Heart left ventricle (tissue), 16 donors: ENCODE results near the gene HCFC2. TPM values are rescaled to one million over a fixed set of nuclear protein-coding genes. Genes with fewer than 3 reads are reported as not detected.
A peak's percentile ranks its signal among the peaks of the same experiment; 100 is the strongest.

Experiments
- ATAC-seq, 4 donors: fragments of 200-7000 bp; cut with Tn5 transposase; one replicate each; pipeline ENCODE4 v1.9.1; 2020 to 2022; ENCODE audit warnings: moderate library complexity in 4 of 4, mild to moderate bottlenecking in 3 of 4, moderate number of reproducible peaks in 1 of 4
- DNase-seq, 5 donors: peaks; one replicate each; pipeline ENCODE4 v3.0.0-alpha.2; 2020
- H3K27ac ChIP-seq, 12 donors: fragments of 200-600 bp; sonication (generic) in 4 of 12; one replicate each; pipeline versions ENCODE4 v1.5.0 to v1.8.0; 2016 to 2022; ENCODE audit warnings: mild to moderate bottlenecking in 2 of 12
- H3K27me3 ChIP-seq, 9 donors: fragments of 200-600 bp; sonication (generic) in 2 of 9; one replicate each; pipeline versions ENCODE4 v1.5.1 to v1.8.0; 2016 to 2022; ENCODE audit warnings: mild to moderate bottlenecking in 3 of 9
- H3K36me3 ChIP-seq, 9 donors: fragments of 200-600 bp; sonication (generic) in 2 of 9; one replicate each; pipeline versions ENCODE4 v1.5.0 to v1.8.0; 2018 to 2022; ENCODE audit warnings: mild to moderate bottlenecking in 2 of 9
- H3K4me1 ChIP-seq, 12 donors: fragments of 200-600 bp; sonication (generic) in 4 of 12; one replicate each; pipeline versions ENCODE4 v1.5.0 to v1.8.0; 2016 to 2022; ENCODE audit warnings: mild to moderate bottlenecking in 3 of 12
- H3K4me3 ChIP-seq, 12 donors: fragments of 200-600 bp; sonication (generic) in 4 of 12; one replicate each; pipeline versions ENCODE4 v1.5.0 to v1.8.0; 2017 to 2022; ENCODE audit warnings: mild to moderate bottlenecking in 9 of 12, moderate library complexity in 4 of 12
- H3K9me3 ChIP-seq, 12 donors: fragments of 200-600 bp; sonication (generic) in 4 of 12; one replicate each; pipeline versions ENCODE4 v1.5.0 to v1.8.0; 2016 to 2022; ENCODE audit warnings: mild to moderate bottlenecking in 1 of 12
- POLR2A ChIP-seq, 2 donors: fragments of 450-650 bp; IDR thresholded peaks; one replicate each; pipeline ENCODE4 v1.6.1; 2017; ENCODE audit warnings: antibody characterized with exemption in 2 of 2, mild to moderate bottlenecking in 2 of 2, moderate library complexity in 2 of 2
- WGBS, 4 donors: extraction: QIAGEN DNeasy Blood & Tissue Kit in 2 of 4; methylation state at CpG; one replicate each; pipeline versions ENCODE4 v1.1.5 to v1.1.7; 2013 to 2018; 5-methylcytosine and 5-hydroxymethylcytosine counted together
- intact Hi-C, 10 donors: fragments of 100-400 bp; cut with DNase I; formaldehyde crosslinking; loops; one replicate each; pipeline versions ENCODE4 v1.11.1 to v1.14.2; 2022
- polyA plus RNA-seq, 2 donors: library from polyadenylated mRNA; stranded (reverse); fragments of 200-250 nt; gene quantifications; one replicate each; pipeline ENCODE4 v1.2.3, GENCODE V29; 2013
- total RNA-seq, 9 donors: library from RNA; depleted of rRNA in 2 of 9; stranded (reverse); fragments of >200 nt in 2 of 9; fragmentation: NEBNext Ultra II Directional in 3 of 9; extraction: Animal tissue kit (Norgen Biotek cat#: 25700) in 3 of 9; gene quantifications; one replicate each; pipeline versions ENCODE4 v1.1.0 to v1.2.4, GENCODE V29; 2016 to 2023
- TF ChIP-seq, protein P1 (sequence below), 12 donors: fragments of 200-600 bp; sonication (generic) in 4 of 12; IDR thresholded peaks; one replicate each; pipeline versions ENCODE4 v1.5.0 to v1.8.0; 2018 to 2022; ENCODE audit warnings: antibody characterized with exemption in 12 of 12, mild to moderate bottlenecking in 5 of 12
- donor health status: ischemic (EF 13 %, LVEDD 7.1; RV severe dilation, severe dysfunction).
- donor health status: healthy with polysubstance abuse.
- donor health status: DM: no; HTN: yes; CAD: no.
- donor health status: DM: no; HTN: no; CAD: no.
- donor health status: ischemic (EF 25% LVEDD 6.9; RV normal size, moderate dysfunction).
- donor health status: ischemic (EF 25% LVEDD 5.7; RV mildly dilated, moderate dysfunction).
- donor health status: healthy.
- donor health status: DM: yes; HTN: yes; CAD: no.
- donor health status: ischemic (EF 35%, LVEDD 5.7; RV mildly dilated, moderate dysfunction).
- donor health status: nonischemic (EF 11% LVEDD 7.7; RV severe dilation, severe dysfunction).
- donor health status: DM: yes; HTN: yes; CAD: no.
- donor health status: PGD.
- donor health status: ischemic (EF 29% LVEDD 5.4; RV normal size, mild dysfunction).
- donor health status: nonischemic (EF 23%, LVEDD 6.1; RV moderate dilation, normal function).

HCFC2 gene
- total and polyA plus RNA-seq, 11 donors: 4.8 to 14.0 (median 9.0) TPM

DNA sequence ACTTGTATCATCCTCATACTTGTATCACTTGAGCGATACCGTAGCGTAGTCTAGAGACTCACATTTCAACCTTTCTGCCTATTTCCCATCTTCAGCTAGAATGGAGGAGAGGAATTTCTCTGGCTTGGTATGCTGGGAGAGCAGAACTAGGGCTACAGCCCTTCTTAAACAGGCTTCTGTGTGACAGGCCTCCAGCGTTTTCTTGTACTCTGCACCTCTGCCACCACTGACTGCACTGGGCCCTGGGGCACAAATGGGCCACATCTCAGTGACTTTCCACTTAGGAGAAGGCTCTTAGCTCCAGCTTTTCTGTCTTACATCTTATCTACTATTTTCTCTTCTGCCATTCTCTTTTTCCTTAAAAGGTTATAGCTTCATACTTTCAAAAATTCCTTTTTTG, 26.8 kb downstream of the HCFC2 start:
- intact Hi-C loops: loop anchor here in 3 of 10 donors (10.0 kb wide), 3 partner anchors 106 to 146 kb away; a partner anchor contains a TSS
- TF ChIP-seq, protein P1, sequence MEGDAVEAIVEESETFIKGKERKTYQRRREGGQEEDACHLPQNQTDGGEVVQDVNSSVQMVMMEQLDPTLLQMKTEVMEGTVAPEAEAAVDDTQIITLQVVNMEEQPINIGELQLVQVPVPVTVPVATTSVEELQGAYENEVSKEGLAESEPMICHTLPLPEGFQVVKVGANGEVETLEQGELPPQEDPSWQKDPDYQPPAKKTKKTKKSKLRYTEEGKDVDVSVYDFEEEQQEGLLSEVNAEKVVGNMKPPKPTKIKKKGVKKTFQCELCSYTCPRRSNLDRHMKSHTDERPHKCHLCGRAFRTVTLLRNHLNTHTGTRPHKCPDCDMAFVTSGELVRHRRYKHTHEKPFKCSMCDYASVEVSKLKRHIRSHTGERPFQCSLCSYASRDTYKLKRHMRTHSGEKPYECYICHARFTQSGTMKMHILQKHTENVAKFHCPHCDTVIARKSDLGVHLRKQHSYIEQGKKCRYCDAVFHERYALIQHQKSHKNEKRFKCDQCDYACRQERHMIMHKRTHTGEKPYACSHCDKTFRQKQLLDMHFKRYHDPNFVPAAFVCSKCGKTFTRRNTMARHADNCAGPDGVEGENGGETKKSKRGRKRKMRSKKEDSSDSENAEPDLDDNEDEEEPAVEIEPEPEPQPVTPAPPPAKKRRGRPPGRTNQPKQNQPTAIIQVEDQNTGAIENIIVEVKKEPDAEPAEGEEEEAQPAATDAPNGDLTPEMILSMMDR (IDR thresholded peaks at IDR 0.05): no peak
- TF ChIP-seq POLR2A (IDR thresholded peaks at IDR 0.05): no peak
- H3K27ac ChIP-seq: no peak overlapping the region
- ATAC-seq (peak in 1 of 4 donors; percentile 20), DNase-seq (no peak)
- H3K36me3 ChIP-seq: peaks cover 0 to 100% (median 97%) of the 10 kb centered on the region in 9 donors
- no peak overlapping the region for H3K4me3 ChIP-seq
- no peaks in the 10 kb centered on the region for H3K4me1 ChIP-seq
- WGBS, 4 donors: 89 to 95% (median 90%) methylated on average over 4 of the region's 4 CpGs
- no peaks in the 10 kb centered on the region for H3K9me3 ChIP-seq
- no peaks in the 10 kb centered on the region for H3K27me3 ChIP-seq

DNA sequence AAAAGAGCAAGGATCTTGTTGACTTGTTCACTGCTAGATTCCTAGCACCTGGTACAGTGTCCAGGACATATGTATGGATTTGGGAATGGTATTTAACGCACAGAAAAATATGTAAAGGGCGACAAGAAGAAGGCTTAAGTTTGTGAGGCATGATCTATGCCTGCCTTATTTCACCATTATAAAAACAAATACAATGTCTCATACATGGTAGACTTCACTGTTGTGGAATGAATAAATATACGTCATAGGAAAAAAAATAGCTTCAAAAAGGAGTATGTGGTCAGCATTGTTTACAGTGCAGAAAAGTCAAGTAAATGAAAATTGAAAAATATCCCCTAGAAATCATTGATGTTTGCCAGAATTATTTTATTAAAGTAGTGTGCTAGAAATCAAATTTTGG, 30.0 kb downstream of the HCFC2 start:
- Histone ChIP-seq H3K9me3 (no peaks in the 10 kb centered on the region), H3K27ac (no peak overlapping the region), H3K4me3 (no peak overlapping the region), H3K4me1 (no peaks in the 10 kb centered on the region), H3K36me3 (peaks cover 0 to 100% (median 98%) of the 10 kb centered on the region in 9 donors), H3K27me3 (no peaks in the 10 kb centered on the region)
- TF ChIP-seq, protein P1 (IDR thresholded peaks at IDR 0.05): no peak
- no peak for TF ChIP-seq POLR2A (IDR thresholded peaks at IDR 0.05)
- intact Hi-C loops: loop anchor here in 3 of 10 donors (10.0 kb wide), 3 partner anchors 109 to 149 kb away; a partner anchor contains a TSS
- DNase-seq (no peak), ATAC-seq (no peak)
- WGBS, 4 donors: 95 to 99% (median 97%) methylated on average over 3 of the region's 3 CpGs

DNA sequence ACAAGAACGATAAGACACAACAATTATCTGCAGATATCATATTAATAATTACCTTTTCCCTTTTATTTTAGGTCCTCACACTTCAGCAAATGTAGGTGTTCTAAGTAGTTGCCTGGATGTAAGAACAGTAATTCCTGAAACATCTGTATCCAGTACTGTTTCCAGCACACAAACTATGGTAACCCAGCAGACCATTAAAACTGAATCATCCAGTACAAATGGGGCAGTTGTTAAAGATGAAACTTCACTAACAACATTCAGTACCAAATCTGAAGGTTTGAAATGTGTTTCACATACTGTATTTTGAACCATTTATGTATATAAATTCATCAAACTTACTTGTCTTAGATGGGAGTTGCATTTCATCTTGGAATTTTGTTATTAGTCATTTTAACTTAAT, 31.0 kb downstream of the HCFC2 start:
- no peak overlapping the region for H3K4me3 ChIP-seq
- DNase-seq (no peak), ATAC-seq (no peak)
- H3K36me3 ChIP-seq: peaks cover 0 to 100% (median 98%) of the 10 kb centered on the region in 9 donors
- no peaks in the 10 kb centered on the region for H3K27me3 ChIP-seq
- no peaks in the 10 kb centered on the region for H3K9me3 ChIP-seq
- no peak overlapping the region for H3K27ac ChIP-seq
- no peaks in the 10 kb centered on the region for H3K4me1 ChIP-seq
- WGBS, 4 donors: 86 to 95% (median 90%) methylated on average over 1 of the region's 1 CpG
- intact Hi-C loops: loop anchor here in 3 of 10 donors (10.0 kb wide), 3 partner anchors 110 to 150 kb away; a partner anchor contains a TSS
- TF ChIP-seq, protein P1 (IDR thresholded peaks at IDR 0.05): no peak
- no peak for TF ChIP-seq POLR2A (IDR thresholded peaks at IDR 0.05)

DNA sequence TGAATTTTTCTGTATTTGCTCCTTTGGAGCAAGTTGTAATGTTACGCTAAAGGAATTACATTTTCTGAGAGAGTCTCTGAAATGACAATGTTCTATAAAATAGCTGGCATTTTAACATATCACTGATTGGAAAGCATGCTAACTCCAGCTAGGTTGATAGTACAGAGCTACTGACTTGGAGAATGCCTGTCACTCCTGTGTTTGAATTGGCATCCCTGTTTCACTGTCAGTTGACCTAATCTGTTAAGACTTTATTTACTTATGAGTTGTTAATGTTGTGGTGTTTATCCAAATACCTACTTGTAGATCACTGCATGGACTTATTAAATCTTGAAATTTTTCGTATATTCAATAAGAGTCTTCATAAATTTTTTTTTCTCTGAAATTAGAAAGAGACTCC, 33.6 kb downstream of the HCFC2 start:
- H3K36me3 ChIP-seq: peaks cover 0 to 100% (median 98%) of the 10 kb centered on the region in 9 donors
- ATAC-seq (no peak), DNase-seq (no peak)
- H3K4me1 ChIP-seq: no peaks in the 10 kb centered on the region
- 96 to 98% (median 96%) methylated on average over 2 of the region's 2 CpGs for WGBS, 4 donors
- no peak overlapping the region for H3K27ac ChIP-seq
- no peaks in the 10 kb centered on the region for H3K9me3 ChIP-seq
- H3K27me3 ChIP-seq: no peaks in the 10 kb centered on the region
- TF ChIP-seq, protein P1 (IDR thresholded peaks at IDR 0.05): no peak
- no peak for TF ChIP-seq POLR2A (IDR thresholded peaks at IDR 0.05)
- intact Hi-C loops: loop anchor here in 3 of 10 donors (10.0 kb wide), 3 partner anchors 113 to 153 kb away; a partner anchor contains a TSS
- no peak overlapping the region for H3K4me3 ChIP-seq
